Dermis lymphatic vessel endothelial cell (primary cell): Measurements from ENCODE around the gene FBXL2. TPM values are rescaled to one million over a fixed set of nuclear protein-coding genes. Genes with fewer than 3 reads are reported as not detected.

Source experiments
- total RNA-seq: library from RNA; depleted of rRNA; stranded (reverse); fragments of >200 nt; gene quantifications from 2 replicates; pipeline ENCODE4 v1.2.1, GENCODE V29; 2014

FBXL2 gene
- total RNA-seq = 10.7 TPM in 2 replicates

GRCh38 chr3:33277193-33277882, at the start of gene FBXL2:
Gene FBXL2 (plus strand): TSS chr3:33277442. CDS start chr3:33277513, 71 bp downstream.

Other genes with a start within 250 kb of the FBXL2 start
- 41.9 and 53.6 TPM in 2 replicates for gene GLB1, start 180.3 kb upstream of the FBXL2 start, total RNA-seq
- 6.0 and 6.2 TPM in 2 replicates for gene TMPPE, start 180.3 kb upstream of the FBXL2 start, total RNA-seq
- gene CRTAP, start 163.4 kb upstream of the FBXL2 start, total RNA-seq = 163 and 197 TPM in 2 replicates
- 0.17 and 0.33 TPM in 2 replicates for gene SUSD5, start 58.6 kb upstream of the FBXL2 start, total RNA-seq
- gene UBP1, start 163.0 kb downstream of the FBXL2 start, total RNA-seq = 38.0 and 49.1 TPM in 2 replicates